ENCODE data around the gene CNEP1R1.
"Not testable (repeated sequence)": the region's sequence is repeated elsewhere in the genome, so short reads cannot be mapped to it uniquely, and the experiment has no call there.

Gene CNEP1R1

GRCh38 chr16:50024684-50025536 is at the start of gene CNEP1R1:
Gene CNEP1R1 (plus strand): TSS chr16:50025225. CDS start chr16:50025316, 91 bp downstream.
- DNase-seq = peak; percentile 97

DNA sequence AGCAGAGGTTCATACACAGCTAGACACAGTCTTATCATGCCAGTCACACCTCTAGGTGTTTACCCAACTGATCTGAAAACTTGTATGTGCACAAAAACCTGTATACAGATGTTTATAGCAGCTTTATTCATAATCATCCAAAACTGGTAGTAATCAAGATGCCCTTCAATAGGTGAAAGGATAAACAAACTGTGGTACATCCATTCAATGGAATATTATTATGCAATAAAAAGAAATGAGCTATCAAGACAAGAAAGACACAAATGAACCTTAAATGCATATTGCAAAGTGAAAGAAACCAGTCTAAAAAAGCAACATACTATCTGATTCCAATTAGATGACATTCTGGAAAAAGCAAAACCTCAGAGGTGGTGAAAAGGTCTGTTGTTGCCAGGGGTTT is 47.6 kb upstream of the CNEP1R1 start:
- DNase-seq = no peak

DNA sequence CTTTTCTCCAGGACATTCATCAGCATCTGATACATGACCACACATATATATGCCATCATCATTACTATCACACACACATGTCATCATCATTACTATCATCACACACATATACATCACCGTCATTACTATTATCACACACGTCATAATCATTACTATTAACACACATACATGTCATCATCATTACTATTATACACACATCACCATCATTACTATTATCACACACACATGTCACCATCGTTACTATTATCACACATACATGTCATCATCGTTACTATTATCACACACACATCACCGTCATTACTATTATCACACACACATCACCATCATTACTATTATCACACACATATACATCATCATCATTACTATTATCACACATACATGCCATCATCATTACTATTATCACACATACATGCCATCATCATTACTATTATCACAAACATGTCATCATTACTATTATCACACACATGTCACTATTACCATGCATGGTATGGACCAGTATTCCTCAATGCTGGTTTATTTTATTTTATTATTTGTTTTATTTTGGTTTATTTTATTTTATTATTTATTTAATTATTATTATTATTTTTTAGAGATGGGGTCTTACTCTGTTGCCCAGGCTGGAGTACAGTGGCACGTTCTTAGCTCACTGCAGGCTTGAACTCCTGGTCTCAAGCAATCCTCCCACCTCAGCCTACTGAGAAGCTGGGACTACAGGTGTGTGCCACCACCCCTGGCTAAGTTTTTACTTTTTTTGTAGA is 46.3 kb upstream of the CNEP1R1 start:
- DNase-seq = no peak

GRCh38 chr16:49980166-49980565 is 44.9 kb upstream of the CNEP1R1 start:
- no peak for DNase-seq

DNA sequence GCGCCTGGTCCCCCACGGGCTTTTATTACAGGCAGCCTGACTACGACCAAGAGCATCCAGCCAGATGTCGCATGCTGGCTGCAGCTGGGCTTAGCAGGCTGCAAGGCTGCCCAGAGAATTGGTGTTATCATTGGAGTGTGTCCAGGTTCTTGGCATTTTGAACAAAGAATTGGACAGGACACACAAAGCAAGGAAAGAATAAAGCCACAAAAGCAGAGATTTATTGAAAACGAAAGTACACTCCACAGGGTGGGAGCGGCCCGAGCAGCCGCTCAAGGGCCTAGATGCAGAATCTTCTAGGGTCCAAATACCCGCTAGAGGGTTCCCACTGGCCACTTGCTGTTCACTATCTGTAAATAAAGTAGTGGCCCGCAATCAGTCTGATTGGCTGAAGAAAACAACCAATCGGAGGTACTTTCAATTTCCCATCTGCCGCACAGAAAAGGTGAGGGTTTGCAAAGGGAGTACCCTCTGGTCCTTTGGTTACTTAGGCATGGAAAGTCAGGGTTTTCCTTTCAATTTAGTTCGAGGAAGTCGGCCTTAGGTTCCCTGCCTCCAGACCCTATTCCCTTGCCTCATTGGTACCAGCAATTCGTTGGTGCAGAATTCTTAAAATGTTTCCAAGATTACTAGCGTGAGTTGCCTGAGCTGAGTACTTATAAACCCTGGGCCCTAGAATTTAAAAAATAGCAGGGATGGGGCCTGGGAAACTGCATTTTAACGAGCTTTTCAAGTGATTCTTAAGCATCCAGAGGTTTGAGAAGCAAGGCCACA is 38.5 kb upstream of the CNEP1R1 start:
- DNase-seq = no peak

DNA sequence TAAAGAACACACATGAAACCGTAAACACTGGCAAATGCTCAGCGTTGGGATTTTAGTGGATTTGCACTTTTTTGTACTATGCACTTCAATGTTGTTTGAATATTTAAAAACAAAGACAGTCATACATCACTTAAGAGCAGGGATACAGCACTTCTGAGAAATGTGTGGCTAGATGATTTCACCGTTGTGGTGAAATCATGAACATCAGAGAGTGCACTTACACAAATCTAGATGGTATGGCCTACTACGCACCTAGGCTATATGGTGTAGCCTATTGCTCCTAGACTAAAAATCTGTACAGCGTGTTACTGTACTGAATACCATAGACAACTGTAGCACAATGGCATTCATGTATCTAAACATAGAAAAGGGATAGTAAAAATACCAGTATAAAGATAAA is 37.6 kb upstream of the CNEP1R1 start:
- no peak for DNase-seq

DNA sequence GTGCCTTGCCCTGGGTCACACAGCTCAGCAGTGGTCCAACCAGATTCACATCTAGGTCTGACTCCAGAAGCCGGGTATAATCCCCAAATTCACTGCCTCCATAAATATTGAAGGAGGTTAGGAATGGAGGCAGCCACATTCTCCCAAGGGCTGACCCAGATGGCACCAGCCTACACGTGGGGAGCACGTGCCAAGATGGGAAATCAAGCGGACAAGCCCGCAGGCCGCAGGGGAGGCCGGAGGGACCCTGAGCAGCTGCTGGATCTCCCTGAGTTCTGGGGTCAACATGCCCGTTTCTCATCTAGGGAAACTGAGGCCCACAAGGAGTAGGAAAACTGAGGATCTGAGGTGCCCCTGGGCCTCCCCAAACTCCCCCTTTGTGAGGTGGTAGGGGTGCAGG is 32.2 kb upstream of the CNEP1R1 start:
- DNase-seq = no peak

DNA sequence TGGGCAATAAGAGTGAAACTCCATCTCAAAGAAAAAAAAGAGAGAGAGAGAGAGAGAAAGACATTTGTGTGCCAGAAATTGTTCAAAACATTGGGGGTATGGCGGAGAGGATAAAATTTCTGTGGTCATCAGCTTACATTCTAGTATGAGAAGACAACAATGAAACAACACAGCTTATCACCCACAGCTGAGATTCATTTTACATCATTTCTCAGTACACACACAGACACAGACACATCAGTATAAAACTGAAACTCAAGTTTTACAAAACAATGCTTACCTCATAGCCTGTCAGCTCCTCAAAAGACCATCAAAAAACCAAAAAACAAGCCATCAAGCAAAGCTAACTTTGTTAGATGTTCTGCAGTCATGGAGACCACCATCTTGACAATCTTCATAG is 31.4 kb upstream of the CNEP1R1 start:
- no peak for DNase-seq

DNA sequence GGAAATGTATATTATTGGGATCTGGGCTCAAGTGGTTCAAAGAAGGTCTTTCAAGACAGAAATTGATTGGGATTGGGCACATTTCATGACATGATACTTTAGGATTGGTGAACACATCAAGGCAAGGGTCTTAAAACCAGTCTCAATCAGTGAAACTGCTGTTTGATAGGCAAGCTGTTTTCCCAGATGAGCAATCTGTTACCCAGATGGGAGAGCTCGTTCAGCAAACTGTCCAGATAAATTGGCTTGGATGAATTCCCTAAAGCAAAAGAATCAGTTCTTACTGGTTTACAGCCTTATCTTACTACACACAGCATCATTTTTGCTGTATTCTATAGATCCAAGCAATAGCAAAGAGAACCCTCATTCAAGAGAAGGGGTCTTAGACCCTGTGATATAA is 31.0 kb upstream of the CNEP1R1 start:
- DNase-seq = no peak

DNA sequence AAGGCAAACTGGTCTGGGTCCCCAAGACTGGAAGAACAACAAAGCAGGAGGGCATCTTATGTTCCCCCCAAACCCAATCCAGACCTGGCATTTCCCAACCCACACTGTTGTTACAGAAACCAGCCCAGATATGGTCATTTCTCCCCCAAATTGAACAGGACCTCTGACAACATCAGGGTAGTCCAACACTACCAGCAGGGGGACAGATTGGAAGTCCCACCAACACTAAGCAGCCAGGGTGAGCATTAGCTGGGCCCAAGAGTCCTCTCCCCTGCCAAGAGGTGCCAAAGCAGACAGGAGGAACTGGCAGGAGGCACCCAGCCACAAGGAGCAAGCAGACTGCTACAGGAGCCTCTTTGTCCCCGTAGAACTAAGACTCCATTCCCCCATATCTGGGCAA is 29.3 kb upstream of the CNEP1R1 start:
- no peak for DNase-seq

DNA sequence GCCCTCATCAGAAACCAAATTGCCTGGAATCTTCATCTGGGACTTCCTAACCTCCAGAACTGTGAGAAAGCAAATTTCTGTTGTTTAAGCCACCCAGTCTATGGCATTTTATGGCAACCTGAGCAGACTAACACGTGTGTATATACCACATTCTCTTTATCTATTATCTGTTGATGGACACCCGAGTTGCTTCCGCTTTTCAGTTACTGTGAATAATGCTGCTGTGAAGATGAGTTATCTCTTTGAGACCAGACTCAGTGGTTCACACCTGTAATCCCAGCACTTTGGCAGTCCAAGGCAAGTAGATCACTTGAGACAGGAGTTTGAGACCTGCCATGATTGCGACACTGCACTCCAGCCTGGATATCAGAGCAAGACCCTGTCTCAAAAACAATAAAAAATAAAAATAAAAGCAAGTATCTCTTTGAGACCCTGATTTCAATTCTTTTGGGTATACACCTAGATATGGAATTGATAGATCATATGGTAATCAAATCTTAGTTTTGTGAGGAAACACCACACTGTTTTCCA is 27.2 kb upstream of the CNEP1R1 start:
- no peak for DNase-seq

- no peak for DNase-seq
Observed at GRCh38 chr16:49998991-49999390, 26.0 kb upstream of the CNEP1R1 start.

DNA sequence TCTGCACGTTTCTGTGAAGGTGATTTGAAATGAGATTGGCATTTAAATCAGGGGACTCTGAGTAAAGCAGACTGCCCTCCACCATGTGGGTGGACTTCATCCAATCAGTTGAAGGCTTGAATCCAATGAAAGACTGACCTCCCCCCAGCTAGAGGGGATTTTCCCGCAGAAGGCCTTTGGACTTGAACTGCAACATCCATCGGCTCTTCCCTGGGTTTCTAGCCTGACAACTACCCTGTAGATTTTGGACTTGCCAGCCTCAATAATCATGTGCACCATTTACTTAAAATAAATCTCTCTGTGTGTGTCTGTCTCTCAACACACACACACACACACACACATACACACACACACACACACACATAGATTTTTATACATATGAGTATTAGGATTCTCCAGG is 23.9 kb upstream of the CNEP1R1 start:
- DNase-seq = no peak

DNA sequence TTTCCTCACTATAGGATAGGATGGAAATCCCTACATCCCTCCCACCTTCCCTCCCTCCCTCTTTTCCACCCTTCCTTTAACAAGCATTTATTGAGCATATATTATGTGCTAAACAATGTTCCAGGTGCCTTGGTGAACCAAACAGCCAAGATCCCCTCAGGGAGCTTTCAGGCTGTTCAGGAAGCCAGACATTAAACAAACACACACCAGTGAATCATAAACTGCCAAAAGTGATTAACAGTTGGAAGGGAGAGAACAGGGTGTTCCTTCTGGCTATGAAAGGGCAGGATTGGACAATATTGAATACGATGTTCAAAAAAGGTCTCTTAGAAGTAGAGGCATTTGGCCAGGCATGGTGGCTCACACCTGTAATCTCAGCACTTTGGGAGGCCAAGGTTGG is 22.8 kb upstream of the CNEP1R1 start:
- no peak for DNase-seq

GRCh38 chr16:50004239-50004638 is 20.8 kb upstream of the CNEP1R1 start:
- no peak for DNase-seq

GRCh38 chr16:50006964-50007363 is 18.1 kb upstream of the CNEP1R1 start:
- DNase-seq = no peak

- DNase-seq = no peak
Observed at GRCh38 chr16:50007744-50008143, 17.3 kb upstream of the CNEP1R1 start.

GRCh38 chr16:50010212-50010611 is 14.8 kb upstream of the CNEP1R1 start:
- DNase-seq = no peak

- no peak for DNase-seq
Observed at GRCh38 chr16:50011707-50012106, 13.3 kb upstream of the CNEP1R1 start.

GRCh38 chr16:50012182-50012581 is 12.8 kb upstream of the CNEP1R1 start:
- DNase-seq = no peak

GRCh38 chr16:50014211-50014610 is 10.8 kb upstream of the CNEP1R1 start:
- DNase-seq = not testable (repeated sequence)

DNA sequence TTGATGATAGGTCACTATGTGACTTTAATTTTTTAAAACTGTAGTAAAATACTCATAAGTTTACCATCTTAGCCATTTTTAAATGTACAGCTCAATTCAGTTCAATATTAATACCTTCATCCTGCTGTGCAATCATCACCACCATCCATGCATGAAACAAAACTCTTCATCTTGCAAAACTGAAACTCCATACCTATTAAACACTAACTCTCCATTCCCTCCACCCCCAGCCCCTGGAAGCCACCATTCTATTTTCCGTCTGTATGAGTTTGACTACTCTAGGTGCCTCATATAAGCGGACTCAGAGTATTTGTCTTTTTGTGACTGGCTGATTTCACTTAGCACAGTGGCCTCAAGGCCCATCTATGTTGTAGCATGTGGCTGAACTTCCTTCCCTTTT is 9.4 kb upstream of the CNEP1R1 start:
- no peak for DNase-seq

DNA sequence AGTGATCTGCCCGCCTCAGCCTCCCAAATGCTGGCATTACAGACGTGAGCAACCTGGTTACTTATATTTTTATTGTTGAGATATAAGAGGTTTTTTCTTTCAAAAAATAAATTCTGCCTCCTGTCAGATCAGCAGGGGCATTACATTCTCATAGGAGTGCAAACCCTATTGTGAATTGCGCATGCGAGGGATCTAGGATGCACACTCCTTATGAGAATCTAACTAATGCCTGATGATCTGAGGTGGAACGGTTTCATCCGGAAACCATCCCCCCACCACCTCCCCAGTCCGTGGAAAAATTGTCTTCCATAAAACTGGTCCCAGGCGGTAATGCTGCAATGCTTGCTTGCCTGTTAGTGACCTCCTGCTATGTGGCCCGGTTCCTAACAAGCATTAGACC is 7.5 kb upstream of the CNEP1R1 start:
- DNase-seq = no peak

Data from CD4-positive, alpha-beta T cell treated with Interleukin-12 subunit alpha and Interleukin-12 subunit beta, for 1 hour (primary cell).